Neural crest cell (in vitro differentiated cells): Measurements from ENCODE around the gene MRPL55. TPM values are rescaled to one million over a fixed set of nuclear protein-coding genes. Genes with fewer than 3 reads are reported as not detected.

ENCODE experiments used
- DNase-seq: peaks from one replicate; pipeline ENCODE4 v3.0.0; 2021; ENCODE audit warnings: low read depth, mixed read lengths, low spot score
- H3K27ac Mint-ChIP-seq: one replicate; pipeline ENCODE4 v1.8.0; 2021; ENCODE audit warnings: mild to moderate bottlenecking, mixed read lengths; ENCODE audit not compliant: unreplicated experiment
- H3K27me3 Mint-ChIP-seq: 2 replicates; pipeline ENCODE4 v1.8.0; 2021; ENCODE audit warnings: low read depth, mild to moderate bottlenecking, mixed read lengths
- H3K36me3 Mint-ChIP-seq: 2 replicates; pipeline ENCODE4 v1.8.0; 2021; ENCODE audit warnings: low read depth, mild to moderate bottlenecking, mixed read lengths
- H3K4me1 Mint-ChIP-seq: 2 replicates; pipeline ENCODE4 v1.8.0; 2021; ENCODE audit warnings: mixed read lengths
- H3K4me3 Mint-ChIP-seq: one replicate; pipeline ENCODE4 v1.8.0; 2021; ENCODE audit warnings: mild to moderate bottlenecking, mixed read lengths
- H3K9me3 Mint-ChIP-seq: 2 replicates; pipeline ENCODE4 v1.8.0; 2021; ENCODE audit warnings: mixed read lengths
- CTCF ChIP-seq: fragments of 200-600 bp; sonication (generic); conservative IDR thresholded peaks from 2 replicates; pipeline ENCODE4 v1.5.0; 2021; ENCODE audit warnings: antibody characterized with exemption, mild to moderate bottlenecking
- total RNA-seq: library from RNA; stranded (reverse); gene quantifications from 2 replicates; pipeline ENCODE4 v1.2.1, GENCODE V29; 2021

Gene MRPL55
- total RNA-seq, 1 donor from 2014 or later = 67.3 TPM

GRCh38 chr1:228064741-228065542 lies 44.2 kb downstream of the MRPL55 start:
- Mint-ChIP-seq H3K9me3 (no peaks in the 10 kb centered on the region), H3K36me3 (no peaks in the 10 kb centered on the region), H3K27me3 (peaks cover 64% of the 10 kb centered on the region), H3K4me1 (peaks cover 4% of the 10 kb centered on the region), H3K27ac (no peak overlapping the region), H3K4me3 (no peak overlapping the region)
- DNase-seq = no peak
- no peak for TF ChIP-seq CTCF

GRCh38 chr1:228064296-228064695 lies 44.8 kb downstream of the MRPL55 start:
- TF ChIP-seq CTCF = no peak
- Mint-ChIP-seq H3K36me3 (no peaks in the 10 kb centered on the region), H3K9me3 (no peaks in the 10 kb centered on the region), H3K4me1 (peaks cover 4% of the 10 kb centered on the region), H3K27me3 (peaks cover 66% of the 10 kb centered on the region), H3K4me3 (no peak overlapping the region), H3K27ac (no peak overlapping the region)
- no peak for DNase-seq

- no peaks in the 10 kb centered on the region for H3K36me3 Mint-ChIP-seq
- H3K4me1 Mint-ChIP-seq = peaks cover 4% of the 10 kb centered on the region
- H3K4me3 Mint-ChIP-seq = no peak overlapping the region
- H3K9me3 Mint-ChIP-seq = no peaks in the 10 kb centered on the region
- H3K27ac Mint-ChIP-seq = no peak overlapping the region
- no peak for TF ChIP-seq CTCF
- peaks cover 69% of the 10 kb centered on the region for H3K27me3 Mint-ChIP-seq
- DNase-seq = no peak
Observed at GRCh38 chr1:228063251-228064191, 45.6 kb downstream of the MRPL55 start.

- DNase-seq = no peak
- H3K4me3 Mint-ChIP-seq = no peak overlapping the region
- no peaks in the 10 kb centered on the region for H3K9me3 Mint-ChIP-seq
- peaks cover 4% of the 10 kb centered on the region for H3K4me1 Mint-ChIP-seq
- H3K27ac Mint-ChIP-seq = no peak overlapping the region
- no peaks in the 10 kb centered on the region for H3K36me3 Mint-ChIP-seq
- peaks cover 71% of the 10 kb centered on the region for H3K27me3 Mint-ChIP-seq
- no peak for TF ChIP-seq CTCF
Observed at GRCh38 chr1:228062812-228063211, 46.3 kb downstream of the MRPL55 start.

GRCh38 chr1:228062085-228062791 lies 46.9 kb downstream of the MRPL55 start:
- no peak for TF ChIP-seq CTCF
- Mint-ChIP-seq H3K9me3 (no peaks in the 10 kb centered on the region), H3K4me1 (peaks cover 4% of the 10 kb centered on the region), H3K27me3 (peaks cover 71% of the 10 kb centered on the region), H3K36me3 (no peaks in the 10 kb centered on the region), H3K27ac (no peak overlapping the region), H3K4me3 (no peak overlapping the region)
- DNase-seq = no peak
